ENCODE measurements around the gene DCTN5.
A peak's percentile ranks its signal among the peaks of the same experiment; 100 is the strongest.
"Not testable (repeated sequence)": the region's sequence is repeated elsewhere in the genome, so short reads cannot be mapped to it uniquely, and the experiment has no call there.

DCTN5 gene

DNA sequence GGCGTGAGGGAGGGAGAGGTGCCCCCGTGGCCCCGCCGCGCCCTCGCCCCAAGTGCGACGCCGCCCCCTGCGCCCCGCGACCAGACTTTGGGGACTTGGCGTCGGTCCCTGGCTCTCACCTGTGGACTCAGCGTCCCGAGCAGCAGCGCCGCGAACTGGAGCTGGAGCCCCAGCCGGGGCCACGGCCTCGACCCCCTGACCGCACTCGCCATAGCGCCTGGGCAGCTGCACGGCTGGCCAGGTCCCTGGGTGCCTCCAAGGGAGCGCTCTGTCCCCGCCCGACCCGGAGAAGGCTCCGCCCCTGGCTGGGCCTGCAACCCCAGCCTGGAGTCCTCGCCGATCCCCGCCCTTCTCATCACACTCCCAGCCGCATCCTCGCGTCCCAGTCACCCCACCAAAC, 71.7 kb downstream of the DCTN5 start, which contains the start of gene ERN2:
TSS of gene ERN2 (minus strand) at position 247 of the 400 bp plus-strand sequence. CDS start at position 212, 35 bp downstream.
- Histone ChIP-seq H3K4me3 (ENCODE audit: low read depth in 1 of 2, low read length in 2 of 2) (peak within 1 kb of the TSS in 1 of 2 donors; percentile 48), H3K36me3 (ENCODE audit: control insufficient read depth in 1 of 2, insufficient read depth in 2 of 2, low read length in 2 of 2) (peaks cover 0 to 4% of the 10 kb centered on the region in 2 donors), H3K4me1 (ENCODE audit: control insufficient read depth in 1 of 2, insufficient read depth in 2 of 2, low read length in 2 of 2) (peaks cover 0 to 4% of the 10 kb centered on the region in 2 donors), H3K9me3 (ENCODE audit: control insufficient read depth in 1 of 2, low read length in 2 of 2) (peaks cover 5 to 18% of the 10 kb centered on the region in 2 donors), H3K27me3 (ENCODE audit: low read depth, low read length) (peaks cover 12% of the 10 kb centered on the region), H3K27ac (ENCODE audit: low read length) (peak within 1 kb of the TSS; percentile 69)

DNA sequence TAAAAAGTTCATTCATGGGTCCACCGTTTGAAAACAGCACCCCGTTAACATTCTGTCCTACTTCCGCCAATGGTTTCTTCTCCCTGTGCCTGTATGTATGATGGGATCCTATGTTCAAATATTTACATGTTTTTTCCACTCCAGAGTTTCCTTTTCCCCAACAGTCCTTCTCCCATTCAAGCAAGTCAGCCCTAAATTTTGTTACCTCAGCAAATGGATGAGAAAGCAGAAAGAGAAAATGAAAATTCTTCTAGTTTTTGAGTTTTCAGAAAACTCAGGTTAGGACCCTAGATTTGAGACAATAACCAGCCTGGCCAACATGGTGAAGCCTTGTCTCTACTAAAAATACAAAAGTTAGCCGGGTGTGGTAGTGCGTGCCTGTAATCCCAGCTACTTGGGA, 75.2 kb downstream of the DCTN5 start:
- H3K4me1 ChIP-seq (ENCODE audit: control insufficient read depth in 1 of 2, insufficient read depth in 2 of 2, low read length in 2 of 2): peaks cover 0 to 4% of the 10 kb centered on the region in 2 donors
- H3K9me3 ChIP-seq (ENCODE audit: control insufficient read depth in 1 of 2, low read length in 2 of 2): no peaks in the 10 kb centered on the region
- H3K27me3 ChIP-seq (ENCODE audit: low read depth, low read length): peaks cover 8% of the 10 kb centered on the region
- H3K36me3 ChIP-seq (ENCODE audit: control insufficient read depth in 1 of 2, insufficient read depth in 2 of 2, low read length in 2 of 2): no peaks in the 10 kb centered on the region
- no peak overlapping the region for H3K4me3 ChIP-seq (ENCODE audit: low read depth in 1 of 2, low read length in 2 of 2)
- H3K27ac ChIP-seq (ENCODE audit: low read length): no peak overlapping the region

DNA sequence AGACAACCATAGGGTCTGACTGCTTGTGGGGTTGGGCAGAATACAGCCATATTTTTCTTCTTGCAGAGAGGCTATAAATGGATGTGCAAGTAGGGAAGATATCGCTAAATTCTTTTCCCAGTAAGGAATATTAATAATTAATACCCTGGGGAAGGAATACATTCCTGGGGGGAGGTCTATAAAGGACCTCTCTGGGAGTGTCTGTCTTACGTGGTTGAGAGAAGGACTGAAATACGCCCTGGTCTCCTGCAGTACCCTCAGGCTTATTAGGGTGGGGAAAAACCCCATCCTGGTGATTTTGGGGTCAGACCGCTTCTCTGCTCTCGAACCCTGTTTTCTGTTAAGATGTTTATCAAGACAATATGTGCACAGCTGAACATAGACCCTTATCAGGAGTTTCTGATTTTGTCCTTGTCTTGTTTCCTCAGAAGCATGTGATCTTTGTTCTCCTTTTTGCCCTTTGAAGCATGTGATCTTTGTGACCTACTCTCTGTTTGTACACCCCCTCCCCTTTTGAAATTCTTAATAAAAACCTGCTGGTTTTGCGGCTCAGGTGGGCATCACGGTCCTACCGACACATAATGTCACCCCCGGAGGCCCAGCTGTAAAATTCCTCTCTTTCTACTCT, 81.5 kb downstream of the DCTN5 start:
- H3K9me3 ChIP-seq (ENCODE audit: control insufficient read depth in 1 of 2, low read length in 2 of 2); H3K4me3 ChIP-seq (ENCODE audit: low read depth in 1 of 2, low read length in 2 of 2); H3K36me3 ChIP-seq (ENCODE audit: control insufficient read depth in 1 of 2, insufficient read depth in 2 of 2, low read length in 2 of 2); H3K27ac ChIP-seq (ENCODE audit: low read length); H3K27me3 ChIP-seq (ENCODE audit: low read depth, low read length); H3K4me1 ChIP-seq (ENCODE audit: control insufficient read depth in 1 of 2, insufficient read depth in 2 of 2, low read length in 2 of 2): not testable (repeated sequence)

DNA sequence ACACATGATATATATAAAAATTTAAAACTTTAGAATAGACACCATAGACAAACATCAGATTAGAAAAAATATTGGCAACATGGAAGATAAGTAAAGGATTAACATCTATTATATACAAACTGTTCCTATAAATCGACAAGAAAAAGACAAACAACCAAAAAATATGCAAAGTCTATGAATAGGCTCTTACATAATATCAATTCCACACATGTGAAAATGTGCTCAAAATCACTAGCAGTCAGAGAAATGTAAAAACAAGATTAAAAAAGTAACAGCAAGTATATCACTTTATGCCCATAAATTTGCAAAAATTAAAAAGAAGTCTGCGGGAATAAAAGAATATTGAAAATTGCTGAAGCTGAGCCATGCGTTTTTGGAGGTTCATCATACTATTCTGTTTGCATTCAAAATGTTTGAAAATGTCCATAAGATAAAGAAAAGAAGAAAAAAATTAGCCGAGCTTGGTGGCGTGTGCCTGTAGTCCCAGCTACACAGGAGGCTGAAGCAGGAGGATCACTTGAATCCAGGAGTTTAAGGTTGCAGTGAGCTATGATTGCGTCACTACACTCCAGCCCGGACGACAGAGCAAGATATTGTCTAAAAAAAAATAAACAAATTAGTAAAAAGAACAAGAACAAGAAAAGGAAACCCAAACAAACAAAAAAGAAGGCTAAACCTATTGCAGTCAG, 83.0 kb downstream of the DCTN5 start:
- H3K27ac ChIP-seq (ENCODE audit: low read length): no peak overlapping the region
- peaks cover 0 to 7% of the 10 kb centered on the region in 2 donors for H3K9me3 ChIP-seq (ENCODE audit: control insufficient read depth in 1 of 2, low read length in 2 of 2)
- no peaks in the 10 kb centered on the region for H3K36me3 ChIP-seq (ENCODE audit: control insufficient read depth in 1 of 2, insufficient read depth in 2 of 2, low read length in 2 of 2)
- no peaks in the 10 kb centered on the region for H3K4me1 ChIP-seq (ENCODE audit: control insufficient read depth in 1 of 2, insufficient read depth in 2 of 2, low read length in 2 of 2)
- no peaks in the 10 kb centered on the region for H3K27me3 ChIP-seq (ENCODE audit: low read depth, low read length)
- no peak overlapping the region for H3K4me3 ChIP-seq (ENCODE audit: low read depth in 1 of 2, low read length in 2 of 2)

DNA sequence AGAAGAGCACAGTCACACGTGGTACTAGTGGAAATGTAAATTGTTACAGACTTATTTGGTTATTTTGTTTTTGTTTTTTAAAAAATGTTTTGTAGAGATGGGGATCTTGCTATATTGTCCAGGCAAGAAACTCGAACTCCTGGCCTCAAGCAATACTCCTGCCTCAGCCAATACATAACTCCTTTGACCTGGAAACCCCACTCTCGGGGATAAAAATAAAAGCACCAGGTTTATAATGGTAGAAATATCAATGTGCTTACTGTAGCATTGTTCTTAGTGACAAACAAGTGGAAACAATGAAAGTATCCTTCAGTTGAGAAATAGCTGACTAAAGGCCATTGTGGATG, 83.5 kb downstream of the DCTN5 start:
- H3K4me1 ChIP-seq (ENCODE audit: control insufficient read depth in 1 of 2, insufficient read depth in 2 of 2, low read length in 2 of 2): no peaks in the 10 kb centered on the region

DNA sequence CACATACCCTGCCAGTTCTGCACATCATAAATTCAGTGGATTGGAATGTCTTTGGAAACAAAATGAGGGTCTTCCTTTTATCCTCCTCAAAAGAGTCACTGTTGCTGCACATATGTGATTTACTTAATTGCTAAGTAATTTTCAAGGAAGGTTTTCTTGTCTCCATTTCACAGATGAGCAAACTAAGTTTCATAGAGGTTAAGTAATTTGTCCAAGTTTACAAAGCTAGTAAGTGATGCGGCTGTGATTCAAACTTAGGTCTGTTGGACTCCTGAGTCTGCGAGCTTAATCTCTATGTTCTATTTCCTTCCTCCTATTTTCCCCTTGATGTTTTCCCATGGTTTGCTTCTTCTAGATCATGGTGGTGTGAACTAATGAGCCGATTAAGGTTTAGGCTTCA, 85.4 kb downstream of the DCTN5 start:
- H3K9me3 ChIP-seq (ENCODE audit: control insufficient read depth in 1 of 2, low read length in 2 of 2): peaks cover 0 to 7% of the 10 kb centered on the region in 2 donors

More for the DNA sequence above, 83.5 kb downstream of the DCTN5 start:
- peaks cover 0 to 7% of the 10 kb centered on the region in 2 donors for H3K9me3 ChIP-seq (ENCODE audit: control insufficient read depth in 1 of 2, low read length in 2 of 2)
- no peak overlapping the region for H3K4me3 ChIP-seq (ENCODE audit: low read depth in 1 of 2, low read length in 2 of 2)
- H3K27me3 ChIP-seq (ENCODE audit: low read depth, low read length): no peaks in the 10 kb centered on the region
- H3K27ac ChIP-seq (ENCODE audit: low read length): no peak overlapping the region
- H3K36me3 ChIP-seq (ENCODE audit: control insufficient read depth in 1 of 2, insufficient read depth in 2 of 2, low read length in 2 of 2): no peaks in the 10 kb centered on the region

More for the DNA sequence above, 85.4 kb downstream of the DCTN5 start:
- Histone ChIP-seq H3K4me1 (ENCODE audit: control insufficient read depth in 1 of 2, insufficient read depth in 2 of 2, low read length in 2 of 2) (no peaks in the 10 kb centered on the region), H3K4me3 (ENCODE audit: low read depth in 1 of 2, low read length in 2 of 2) (no peak overlapping the region), H3K27ac (ENCODE audit: low read length) (no peak overlapping the region), H3K27me3 (ENCODE audit: low read depth, low read length) (no peaks in the 10 kb centered on the region), H3K36me3 (ENCODE audit: control insufficient read depth in 1 of 2, insufficient read depth in 2 of 2, low read length in 2 of 2) (no peaks in the 10 kb centered on the region)
